Activated CD8-positive, alpha-beta memory T cell treated with anti-CD3 and anti-CD28 coated beads for 24 hours (primary cell): ENCODE data around the gene SP3.

Experiments
- DNase-seq: peaks from one replicate; pipeline ENCODE4 v3.0.0-alpha.2; 2020

SP3 gene

GRCh38 chr2:173964565-173965371 lies 405 bp downstream of the SP3 start:
- DNase-seq = peak; percentile 88

GRCh38 chr2:173963817-173964564 lies 1.2 kb downstream of the SP3 start:
- DNase-seq = peak; percentile 95

- DNase-seq = no peak
Observed at GRCh38 chr2:173963323-173963816, 1.8 kb downstream of the SP3 start.

- no peak for DNase-seq
Observed at GRCh38 chr2:173962583-173963110, 2.5 kb downstream of the SP3 start.

- no peak for DNase-seq
Observed at GRCh38 chr2:173962031-173962430, 3.1 kb downstream of the SP3 start.

GRCh38 chr2:173961346-173961705 lies 3.8 kb downstream of the SP3 start:
- no peak for DNase-seq

- no peak for DNase-seq
Observed at GRCh38 chr2:173959909-173960308, 5.3 kb downstream of the SP3 start.

GRCh38 chr2:173959358-173959884 lies 5.8 kb downstream of the SP3 start:
- no peak for DNase-seq

GRCh38 chr2:173958198-173958846 lies 6.9 kb downstream of the SP3 start:
- DNase-seq = no peak

GRCh38 chr2:173957517-173957916 lies 7.7 kb downstream of the SP3 start:
- DNase-seq = no peak

- no peak for DNase-seq
Observed at GRCh38 chr2:173956454-173956853, 8.7 kb downstream of the SP3 start.

- no peak for DNase-seq
Observed at GRCh38 chr2:173955867-173956266, 9.3 kb downstream of the SP3 start.

GRCh38 chr2:173955004-173955403 lies 10.2 kb downstream of the SP3 start:
- DNase-seq = no peak

GRCh38 chr2:173953047-173953424 lies 12.1 kb downstream of the SP3 start:
- DNase-seq = no peak

- no peak for DNase-seq
Observed at GRCh38 chr2:173952267-173953046, 12.7 kb downstream of the SP3 start.

- no peak for DNase-seq
Observed at GRCh38 chr2:173948842-173949241, 16.3 kb downstream of the SP3 start.

- no peak for DNase-seq
Observed at GRCh38 chr2:173948198-173948597, 17.0 kb downstream of the SP3 start.

GRCh38 chr2:173947131-173947530 lies 18.0 kb downstream of the SP3 start:
- DNase-seq = no peak

GRCh38 chr2:173943738-173944137 lies 21.4 kb downstream of the SP3 start:
- no peak for DNase-seq

- no peak for DNase-seq
Observed at GRCh38 chr2:173942861-173943523, 22.2 kb downstream of the SP3 start.

- DNase-seq = no peak
Observed at GRCh38 chr2:173941567-173941966, 23.6 kb downstream of the SP3 start.
